Measurements from ENCODE around the gene RBM5. TPM values are rescaled to one million over a fixed set of nuclear protein-coding genes. Genes with fewer than 3 reads are reported as not detected.
A peak's percentile ranks its signal among the peaks of the same experiment; 100 is the strongest.

RBM5 gene
- polyA plus RNA-seq, 1 of the 3 experiments (the other 2 are of a cell fraction) = 113 TPM

DNA sequence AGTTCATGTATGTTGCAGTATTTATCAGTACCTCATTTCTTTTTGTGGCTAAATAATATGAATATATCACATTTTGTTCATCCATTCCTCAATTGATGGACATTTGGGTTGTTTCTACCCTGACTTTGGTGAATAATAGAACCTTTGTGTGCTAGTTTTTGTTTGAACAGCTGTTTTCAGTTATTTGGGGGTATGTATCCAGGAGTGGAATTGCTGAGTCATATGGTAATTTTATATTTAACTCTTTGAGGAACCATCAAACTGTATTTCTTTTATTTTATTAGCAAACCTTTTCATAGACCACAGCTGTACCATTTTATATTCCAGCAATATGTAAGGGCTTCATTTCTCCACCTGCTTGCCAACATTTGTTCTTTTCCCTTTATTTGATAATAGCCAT is 38.4 kb upstream of the RBM5 start (continued):
- TF ChIP-seq RCOR1 (IDR thresholded peaks at IDR 0.05; ENCODE audit: low read length) = no peak
- TF ChIP-seq EZH2phosphoT487 (IDR thresholded peaks at IDR 0.05; ENCODE audit: borderline replicate concordance, low read depth) = no peak
- TF ChIP-seq SIN3A (IDR thresholded peaks at IDR 0.05; ENCODE audit: borderline replicate concordance, low read depth, low read length) = no peak
- no peak for TF ChIP-seq GATA2 (CRISPR knock-in tag; IDR thresholded peaks at IDR 0.05)
- TF ChIP-seq RFX5 (IDR thresholded peaks at IDR 0.05; ENCODE audit: low read length) = no peak
- TF ChIP-seq POLR2AphosphoS5 (IDR thresholded peaks at IDR 0.05; ENCODE audit: low read depth, low read length) = peak; percentile 76; the same call in 1 of the 2 replicates
- TF ChIP-seq NFIC (IDR thresholded peaks at IDR 0.05; ENCODE audit: borderline replicate concordance) = peak; percentile 10; the same call in 1 of the 2 replicates
- TF ChIP-seq, protein P1, sequence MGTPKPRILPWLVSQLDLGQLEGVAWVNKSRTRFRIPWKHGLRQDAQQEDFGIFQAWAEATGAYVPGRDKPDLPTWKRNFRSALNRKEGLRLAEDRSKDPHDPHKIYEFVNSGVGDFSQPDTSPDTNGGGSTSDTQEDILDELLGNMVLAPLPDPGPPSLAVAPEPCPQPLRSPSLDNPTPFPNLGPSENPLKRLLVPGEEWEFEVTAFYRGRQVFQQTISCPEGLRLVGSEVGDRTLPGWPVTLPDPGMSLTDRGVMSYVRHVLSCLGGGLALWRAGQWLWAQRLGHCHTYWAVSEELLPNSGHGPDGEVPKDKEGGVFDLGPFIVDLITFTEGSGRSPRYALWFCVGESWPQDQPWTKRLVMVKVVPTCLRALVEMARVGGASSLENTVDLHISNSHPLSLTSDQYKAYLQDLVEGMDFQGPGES (IDR thresholded peaks at IDR 0.05; ENCODE audit: low read depth, low read length) = no peak
- TF ChIP-seq, protein P2, sequence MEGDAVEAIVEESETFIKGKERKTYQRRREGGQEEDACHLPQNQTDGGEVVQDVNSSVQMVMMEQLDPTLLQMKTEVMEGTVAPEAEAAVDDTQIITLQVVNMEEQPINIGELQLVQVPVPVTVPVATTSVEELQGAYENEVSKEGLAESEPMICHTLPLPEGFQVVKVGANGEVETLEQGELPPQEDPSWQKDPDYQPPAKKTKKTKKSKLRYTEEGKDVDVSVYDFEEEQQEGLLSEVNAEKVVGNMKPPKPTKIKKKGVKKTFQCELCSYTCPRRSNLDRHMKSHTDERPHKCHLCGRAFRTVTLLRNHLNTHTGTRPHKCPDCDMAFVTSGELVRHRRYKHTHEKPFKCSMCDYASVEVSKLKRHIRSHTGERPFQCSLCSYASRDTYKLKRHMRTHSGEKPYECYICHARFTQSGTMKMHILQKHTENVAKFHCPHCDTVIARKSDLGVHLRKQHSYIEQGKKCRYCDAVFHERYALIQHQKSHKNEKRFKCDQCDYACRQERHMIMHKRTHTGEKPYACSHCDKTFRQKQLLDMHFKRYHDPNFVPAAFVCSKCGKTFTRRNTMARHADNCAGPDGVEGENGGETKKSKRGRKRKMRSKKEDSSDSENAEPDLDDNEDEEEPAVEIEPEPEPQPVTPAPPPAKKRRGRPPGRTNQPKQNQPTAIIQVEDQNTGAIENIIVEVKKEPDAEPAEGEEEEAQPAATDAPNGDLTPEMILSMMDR (IDR thresholded peaks at IDR 0.05) = no peak
- no peak for TF ChIP-seq SMC3 (IDR thresholded peaks at IDR 0.05; ENCODE audit: low read depth, low read length)
- TF ChIP-seq EP300 (IDR thresholded peaks at IDR 0.05; ENCODE audit: borderline replicate concordance in 1 of 2, low read depth in 1 of 2, low read length in 1 of 2) = peak; percentile 34 to 53; a peak in 2 of 4 replicates
- TF ChIP-seq FOXJ3 (CRISPR knock-in tag; IDR thresholded peaks at IDR 0.05) = no peak
- no peak for TF ChIP-seq FOXM1 (IDR thresholded peaks at IDR 0.05; ENCODE audit: low read depth)
- TF ChIP-seq TCF12 (IDR thresholded peaks at IDR 0.05) = peak; percentile 97
- no peak for TF ChIP-seq RAD21 (IDR thresholded peaks at IDR 0.05; ENCODE audit: low read length)
- no peak for TF ChIP-seq YY1 (IDR thresholded peaks at IDR 0.05; ENCODE audit: low read depth)
- TF ChIP-seq, protein P3, sequence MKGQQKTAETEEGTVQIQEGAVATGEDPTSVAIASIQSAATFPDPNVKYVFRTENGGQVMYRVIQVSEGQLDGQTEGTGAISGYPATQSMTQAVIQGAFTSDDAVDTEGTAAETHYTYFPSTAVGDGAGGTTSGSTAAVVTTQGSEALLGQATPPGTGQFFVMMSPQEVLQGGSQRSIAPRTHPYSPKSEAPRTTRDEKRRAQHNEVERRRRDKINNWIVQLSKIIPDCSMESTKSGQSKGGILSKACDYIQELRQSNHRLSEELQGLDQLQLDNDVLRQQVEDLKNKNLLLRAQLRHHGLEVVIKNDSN (IDR thresholded peaks at IDR 0.05; ENCODE audit: borderline replicate concordance, low read depth) = no peak
- TF ChIP-seq FOSL2 (IDR thresholded peaks at IDR 0.05; ENCODE audit: borderline replicate concordance, low read depth) = peak; percentile 89
- peak; percentile 83 for TF ChIP-seq JUND (IDR thresholded peaks at IDR 0.05)

DNA sequence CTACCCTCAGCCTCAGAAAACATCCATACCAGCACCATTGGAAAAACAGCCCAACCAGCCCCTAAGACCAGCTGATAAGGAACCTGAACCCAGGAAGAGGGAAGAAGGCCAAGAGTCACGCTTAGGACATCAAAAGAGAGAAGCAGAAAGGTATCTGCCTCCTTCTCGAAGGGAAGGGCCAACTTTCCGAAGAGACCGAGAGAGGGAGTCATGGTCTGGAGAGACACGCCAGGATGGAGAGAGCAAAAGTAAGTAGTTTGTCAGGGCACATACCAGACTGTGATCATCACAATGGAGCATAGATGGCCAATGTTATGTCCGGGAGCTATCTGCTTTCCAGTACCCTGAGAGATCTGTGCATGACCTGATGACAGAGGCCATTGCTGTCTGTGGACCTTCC is 31.0 kb upstream of the RBM5 start:
- no peaks in the 10 kb centered on the region for H3K9me3 ChIP-seq
- H3K4me1 ChIP-seq (ENCODE audit: control insufficient read depth in 1 of 2, insufficient read depth in 2 of 2, low read depth in 1 of 2, low read length in 1 of 2) = no peaks in the 10 kb centered on the region
- TF ChIP-seq, protein P2 (IDR thresholded peaks at IDR 0.05) = no peak
- TF ChIP-seq, protein P4, sequence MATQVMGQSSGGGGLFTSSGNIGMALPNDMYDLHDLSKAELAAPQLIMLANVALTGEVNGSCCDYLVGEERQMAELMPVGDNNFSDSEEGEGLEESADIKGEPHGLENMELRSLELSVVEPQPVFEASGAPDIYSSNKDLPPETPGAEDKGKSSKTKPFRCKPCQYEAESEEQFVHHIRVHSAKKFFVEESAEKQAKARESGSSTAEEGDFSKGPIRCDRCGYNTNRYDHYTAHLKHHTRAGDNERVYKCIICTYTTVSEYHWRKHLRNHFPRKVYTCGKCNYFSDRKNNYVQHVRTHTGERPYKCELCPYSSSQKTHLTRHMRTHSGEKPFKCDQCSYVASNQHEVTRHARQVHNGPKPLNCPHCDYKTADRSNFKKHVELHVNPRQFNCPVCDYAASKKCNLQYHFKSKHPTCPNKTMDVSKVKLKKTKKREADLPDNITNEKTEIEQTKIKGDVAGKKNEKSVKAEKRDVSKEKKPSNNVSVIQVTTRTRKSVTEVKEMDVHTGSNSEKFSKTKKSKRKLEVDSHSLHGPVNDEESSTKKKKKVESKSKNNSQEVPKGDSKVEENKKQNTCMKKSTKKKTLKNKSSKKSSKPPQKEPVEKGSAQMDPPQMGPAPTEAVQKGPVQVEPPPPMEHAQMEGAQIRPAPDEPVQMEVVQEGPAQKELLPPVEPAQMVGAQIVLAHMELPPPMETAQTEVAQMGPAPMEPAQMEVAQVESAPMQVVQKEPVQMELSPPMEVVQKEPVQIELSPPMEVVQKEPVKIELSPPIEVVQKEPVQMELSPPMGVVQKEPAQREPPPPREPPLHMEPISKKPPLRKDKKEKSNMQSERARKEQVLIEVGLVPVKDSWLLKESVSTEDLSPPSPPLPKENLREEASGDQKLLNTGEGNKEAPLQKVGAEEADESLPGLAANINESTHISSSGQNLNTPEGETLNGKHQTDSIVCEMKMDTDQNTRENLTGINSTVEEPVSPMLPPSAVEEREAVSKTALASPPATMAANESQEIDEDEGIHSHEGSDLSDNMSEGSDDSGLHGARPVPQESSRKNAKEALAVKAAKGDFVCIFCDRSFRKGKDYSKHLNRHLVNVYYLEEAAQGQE (IDR thresholded peaks at IDR 0.05; ENCODE audit: low read depth, low read length) = no peak
- no peak for TF ChIP-seq FOSL2 (IDR thresholded peaks at IDR 0.05; ENCODE audit: borderline replicate concordance, low read depth)
- no peak for TF ChIP-seq NFIC (IDR thresholded peaks at IDR 0.05; ENCODE audit: borderline replicate concordance)
- no peak for TF ChIP-seq SIN3A (IDR thresholded peaks at IDR 0.05; ENCODE audit: borderline replicate concordance, low read depth, low read length)
- TF ChIP-seq NRF1 (IDR thresholded peaks at IDR 0.05; ENCODE audit: low read depth, low read length) = no peak
- no peak for TF ChIP-seq TCF12 (IDR thresholded peaks at IDR 0.05)
- TF ChIP-seq CHD2 (IDR thresholded peaks at IDR 0.05; ENCODE audit: low read length, partially characterized antibody) = no peak
- TF ChIP-seq RFX5 (IDR thresholded peaks at IDR 0.05; ENCODE audit: low read length) = no peak
- H3K4me3 ChIP-seq (ENCODE audit: low read depth in 2 of 2, low read length in 1 of 2) = no peak overlapping the region
- no peaks in the 10 kb centered on the region for H4K20me1 ChIP-seq (ENCODE audit: insufficient read depth)
- 99% methylated on average over 6 of the region's 6 CpGs for WGBS (ENCODE audit: low lambda C conversion rate)
- H3K27ac ChIP-seq (ENCODE audit: low read depth in 2 of 2, low read length in 1 of 2) = no peak overlapping the region
- no peaks in the 10 kb centered on the region for H3K9me2 ChIP-seq
- H3K27me3 ChIP-seq (ENCODE audit: insufficient read depth) = no peaks in the 10 kb centered on the region
- H3K36me3 ChIP-seq (replicated peaks in 1 of 2; ENCODE audit: control insufficient read depth in 1 of 2, insufficient read depth in 2 of 2, low read length in 1 of 2) = peaks cover 48 to 77% of the 10 kb centered on the region in 2 experiments
- H3K9ac ChIP-seq = no peak overlapping the region
- no peaks in the 10 kb centered on the region for H3K79me2 ChIP-seq (ENCODE audit: insufficient read depth)
- POLR2A ChIA-PET = no interaction called here
- H3K4me2 ChIP-seq = no peak overlapping the region
- H3F3A ChIP-seq (replicated peaks; ENCODE audit: insufficient read depth) = peaks cover 7% of the 10 kb centered on the region
- CTCF ChIA-PET = interaction anchor here (1.2 to 1.7 kb wide), 3 partner anchors 15 to 63 kb away, joined by 3 to 4 read pairs (median 3); no protein-coding TSS in a partner anchor
- H2AFZ ChIP-seq (ENCODE audit: low read depth) = no peak overlapping the region
- no peak for DNase-seq
